HG03039 (cell line): Measurements from ENCODE around the gene ATP7B.

Source experiments
- ATAC-seq: cut with Tn5 transposase; IDR thresholded peaks from one replicate; pipeline ENCODE4 v1.9.1; 2021; ENCODE audit warnings: mild to moderate bottlenecking, moderate library complexity; ENCODE audit not compliant: unreplicated experiment

Gene ATP7B

DNA sequence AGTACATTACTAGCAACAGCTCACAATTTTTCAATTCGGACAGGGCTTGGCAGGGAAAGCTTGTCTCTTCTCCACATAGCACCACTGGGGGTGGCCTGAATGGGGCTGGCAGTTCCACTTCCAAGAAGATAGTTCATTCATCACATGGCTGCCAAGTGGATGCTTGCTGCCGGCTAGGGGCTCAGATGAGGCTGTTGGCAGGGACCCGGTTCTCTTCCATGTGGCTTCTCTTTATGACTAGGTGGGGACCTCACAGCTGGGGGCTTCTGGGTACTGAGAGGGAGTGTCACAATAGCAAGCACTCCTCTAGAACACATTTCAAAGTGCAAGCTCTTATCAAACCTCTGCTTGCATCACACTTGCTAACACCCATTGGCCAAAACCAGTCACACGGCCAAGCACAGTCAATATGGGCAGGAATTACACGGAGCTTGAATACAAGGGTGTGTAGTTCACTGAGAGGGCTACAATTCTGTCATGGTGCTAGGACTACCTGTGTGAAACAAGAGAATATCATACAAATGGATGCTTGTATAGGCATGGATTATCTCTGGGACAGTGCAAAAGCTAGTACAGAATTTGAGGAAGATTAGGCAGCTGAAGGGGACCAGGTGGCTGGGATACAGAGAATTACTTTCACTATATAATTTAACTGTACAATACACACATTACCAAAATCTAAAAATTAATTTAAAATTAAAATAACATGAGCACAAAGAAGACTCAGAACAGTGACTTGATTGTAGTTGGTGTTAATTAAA is 32.3 kb downstream of the ATP7B start:
- no peak for ATAC-seq

GRCh38 chr13:51977625-51978024 is 33.6 kb downstream of the ATP7B start:
- ATAC-seq, result no peak

DNA sequence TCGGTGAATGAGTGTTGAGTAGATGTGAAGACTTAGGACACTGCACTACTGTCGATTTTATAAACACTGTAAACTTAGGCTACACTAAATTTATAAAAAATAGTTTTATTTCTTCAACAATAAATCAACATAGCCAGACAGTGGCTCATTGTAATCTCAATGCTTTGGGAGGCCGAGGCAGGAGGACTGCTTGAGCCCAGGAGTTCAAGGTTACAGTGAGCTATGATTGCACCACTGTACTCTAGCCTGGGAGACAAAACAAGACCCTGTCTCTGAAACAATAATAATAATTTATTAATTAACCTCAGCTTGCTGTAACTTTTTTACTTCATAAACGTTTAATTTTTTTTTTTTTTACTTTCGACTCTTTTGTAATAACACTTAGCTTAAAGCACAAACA is 34.4 kb downstream of the ATP7B start:
- no peak for ATAC-seq

DNA sequence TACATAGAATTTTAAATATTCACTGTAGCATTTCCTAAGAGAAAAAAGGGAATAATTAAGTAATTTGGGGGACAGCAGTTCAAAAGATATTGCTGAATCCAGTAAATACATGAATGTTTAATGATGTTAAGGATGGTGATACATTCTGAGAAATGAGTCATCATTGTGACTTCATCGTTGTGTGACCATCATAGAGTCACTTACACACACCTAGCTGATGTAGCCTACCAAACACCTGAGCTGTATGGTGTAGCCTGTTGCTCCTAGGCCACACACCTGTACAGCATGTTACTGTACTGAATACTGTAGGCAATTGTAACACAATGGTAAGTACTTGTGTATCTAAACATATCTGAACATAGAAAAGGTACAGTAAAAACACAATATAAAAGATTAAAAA is 34.8 kb downstream of the ATP7B start:
- ATAC-seq, result no peak

DNA sequence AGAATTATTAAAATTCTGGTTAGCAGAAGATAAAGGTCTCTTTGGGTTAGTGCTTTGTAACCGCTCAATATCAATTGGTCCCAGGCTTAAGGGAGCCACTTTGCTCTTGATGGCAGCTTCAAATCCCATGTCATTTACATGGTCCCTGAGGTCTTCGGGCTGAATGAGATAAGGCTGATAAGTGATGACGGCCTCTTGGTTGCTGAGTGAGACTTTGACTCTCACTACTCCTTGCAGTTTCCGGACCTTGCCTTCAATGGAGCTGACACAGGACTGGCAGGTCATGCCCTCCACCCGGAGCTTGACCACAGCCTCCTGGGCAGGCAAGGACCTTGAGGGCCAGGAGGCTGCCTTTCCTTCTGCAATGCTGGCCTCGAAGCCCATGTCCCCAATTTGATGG is 36.8 kb downstream of the ATP7B start:
- no peak for ATAC-seq

DNA sequence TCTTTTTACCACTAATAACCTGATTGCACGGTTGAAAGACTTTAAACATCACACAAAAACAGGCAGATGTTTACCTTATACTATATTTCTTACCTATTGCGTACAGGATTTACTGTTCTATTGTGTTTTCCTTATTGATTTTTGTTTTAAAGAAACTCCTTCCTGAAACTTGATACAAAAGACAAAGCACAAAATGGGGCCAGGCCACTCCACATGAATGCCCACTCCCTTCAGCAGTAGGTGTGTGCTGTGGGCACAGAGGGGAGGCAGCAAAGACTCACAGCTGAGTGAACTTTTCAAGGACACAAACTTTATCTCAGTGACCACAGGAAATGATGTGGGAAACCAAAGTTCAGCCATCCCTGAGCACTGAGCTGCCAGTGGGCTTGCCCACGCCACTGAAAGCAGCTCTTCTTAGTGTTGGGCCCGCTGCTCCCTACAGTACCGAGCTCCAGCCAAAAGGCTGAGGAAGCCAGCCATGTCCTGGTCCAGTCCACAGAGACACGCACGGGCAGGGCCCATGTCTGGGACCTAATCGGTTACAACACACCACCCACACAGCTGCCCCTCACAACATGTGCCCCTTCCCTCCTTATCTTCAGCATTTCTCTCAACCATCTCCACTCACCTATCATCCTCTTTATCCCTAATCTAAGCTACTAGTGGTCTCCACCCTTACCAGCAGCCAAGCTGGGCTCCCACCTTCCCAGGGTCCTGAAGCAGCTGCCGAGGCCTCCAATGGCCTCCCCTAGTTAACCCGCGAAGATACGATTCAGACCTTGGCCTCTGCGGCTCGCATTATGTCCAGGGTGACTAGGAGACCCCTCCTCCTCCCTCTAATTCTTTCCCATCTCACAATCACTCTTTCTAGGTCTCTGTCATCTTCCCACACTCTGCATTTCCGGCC is 39.5 kb downstream of the ATP7B start:
- ATAC-seq, result no peak

DNA sequence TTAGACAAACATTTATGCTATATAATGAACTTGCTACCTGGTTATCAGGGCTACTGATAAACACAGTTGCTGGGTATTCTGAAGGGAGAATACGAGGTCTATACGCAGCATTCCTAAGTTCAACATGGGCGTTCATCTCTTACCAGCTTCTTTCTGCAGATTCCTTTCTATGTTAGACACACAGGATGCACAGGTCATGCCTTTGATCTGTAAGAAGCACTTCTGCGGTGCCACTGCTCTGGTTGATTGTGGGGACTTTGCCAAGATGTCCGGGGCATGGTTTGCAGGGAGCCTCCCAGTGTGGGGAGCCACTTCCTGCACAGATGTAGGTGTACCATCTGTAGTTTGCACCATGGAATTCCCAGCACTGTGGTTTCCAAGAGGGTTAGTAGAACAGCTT is 40.9 kb downstream of the ATP7B start:
- ATAC-seq, result no peak

GRCh38 chr13:51967482-51968446 is 43.5 kb downstream of the ATP7B start:
- no peak for ATAC-seq

- ATAC-seq, result no peak
These were observed 45.1 kb downstream of the ATP7B start for GRCh38 chr13:51966186-51966585.

GRCh38 chr13:51961493-51962403 is 49.5 kb downstream of the ATP7B start:
- no peak for ATAC-seq

DNA sequence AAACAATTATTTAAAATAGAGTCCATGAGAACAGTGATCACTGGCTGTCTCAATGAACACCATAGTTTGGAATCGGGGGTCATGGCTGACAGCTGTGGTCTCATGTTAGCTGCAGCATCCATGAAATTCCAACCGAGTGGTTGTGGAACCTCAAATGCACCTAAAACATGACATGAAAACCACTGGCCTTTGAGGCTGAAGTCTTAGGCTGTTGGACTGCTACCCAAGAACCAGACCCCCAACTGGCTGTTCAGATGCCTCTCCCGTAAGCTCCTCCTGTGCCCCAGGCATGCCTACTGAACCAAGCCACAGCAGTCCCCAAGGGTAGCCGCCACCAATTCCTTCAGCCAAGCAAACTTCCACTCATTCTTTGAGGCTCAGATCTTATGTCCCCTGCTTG is 50.5 kb downstream of the ATP7B start:
- no peak for ATAC-seq

GRCh38 chr13:51959773-51960172 is 51.5 kb downstream of the ATP7B start:
- ATAC-seq, result peak; percentile 73

DNA sequence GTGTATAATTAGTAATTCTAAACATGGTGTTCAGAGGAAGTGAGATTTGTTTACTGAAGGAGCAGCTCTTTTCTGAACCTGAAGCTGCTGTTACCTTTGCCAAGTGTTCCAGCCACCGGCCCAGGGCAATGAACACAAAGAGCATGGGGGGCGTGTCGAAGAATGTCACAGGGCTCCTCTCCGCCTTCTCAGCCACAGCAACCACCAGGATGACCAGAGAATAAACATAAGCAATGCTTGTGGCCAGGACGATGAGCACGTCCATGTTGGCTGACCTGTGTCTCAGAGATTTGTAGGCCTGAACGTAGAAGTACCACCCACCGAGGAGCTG is 53.1 kb downstream of the ATP7B start:
- ATAC-seq, result no peak

GRCh38 chr13:51957377-51958216 is 53.7 kb downstream of the ATP7B start:
- no peak for ATAC-seq

- ATAC-seq, result no peak
These were observed 54.5 kb downstream of the ATP7B start for GRCh38 chr13:51956717-51957116.

GRCh38 chr13:51955816-51956603 is 55.2 kb downstream of the ATP7B start:
- no peak for ATAC-seq

DNA sequence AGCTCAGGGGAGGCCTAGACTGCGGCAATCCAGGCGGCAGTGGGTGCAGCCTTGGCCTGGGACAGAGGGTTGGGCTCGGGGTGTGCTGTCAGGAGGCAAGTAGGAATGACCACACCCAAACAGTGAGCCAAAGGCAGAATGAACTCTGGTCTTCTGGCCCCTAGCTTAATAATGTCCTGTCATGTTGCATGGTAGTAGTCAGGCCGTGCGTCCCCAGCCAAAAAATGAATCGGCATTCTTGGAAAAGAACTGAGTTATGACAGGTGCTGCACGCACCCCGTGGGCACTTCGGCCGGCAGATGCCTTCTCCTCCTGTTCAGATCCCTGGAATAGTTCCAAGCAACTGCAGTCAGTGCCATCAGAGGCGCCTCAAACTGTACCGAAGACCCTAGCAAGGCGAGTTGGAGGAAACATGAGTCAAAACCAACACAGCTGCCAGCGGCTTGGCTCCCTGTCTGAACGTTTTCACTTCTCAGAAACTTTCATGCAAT is 55.9 kb downstream of the ATP7B start:
- no peak for ATAC-seq
